OCI-LY7 (cell line): ENCODE results near the gene GABARAP.

Experiments
- CTCF ChIP-seq: fragments of 200-600 bp; sonication (generic); conservative IDR thresholded peaks from 2 replicates; pipeline ENCODE4 v1.5.1; 2014; ENCODE audit warnings: mild to moderate bottlenecking, antibody characterized with exemption, low read length, moderate library complexity, mixed read lengths
- EZH2phosphoT487 ChIP-seq: fragments of 200-600 bp; sonication (generic); IDR thresholded peaks from 2 replicates; pipeline ENCODE4 v1.6.1; 2018; ENCODE audit warnings: low read depth, borderline replicate concordance, mild to moderate bottlenecking, mixed run types, antibody characterized with exemption, low read length, moderate library complexity, mixed read lengths

GRCh38 chr17:7196651-7197401 is 45.4 kb downstream of the GABARAP start:
- no peak for TF ChIP-seq CTCF
- TF ChIP-seq EZH2phosphoT487: no peak
